CD4-positive, alpha-beta T cell (primary cell): ENCODE data around the gene ZNF37A. TPM values are rescaled to one million over a fixed set of nuclear protein-coding genes. Genes with fewer than 3 reads are reported as not detected.
"Not testable (repeated sequence)": the region's sequence is repeated elsewhere in the genome, so short reads cannot be mapped to it uniquely, and the experiment has no call there.

ENCODE experiments used
- ATAC-seq: fragments of 200-7000 bp; cut with Tn5 transposase; one replicate; pipeline ENCODE4 v1.10.0; 2022; ENCODE audit warnings: mild to moderate bottlenecking; ENCODE audit not compliant: poor library complexity
- CTCF ChIA-PET: fragments of 350-600 bp; sonication (Branson Sonifier 250); formaldehyde crosslinking; loops from one replicate; lab custom pipeline; 2021; ENCODE audit warnings: antibody characterized with exemption, inconsistent platforms; lab: Charles Lee
- POLR2A ChIA-PET: fragments of 350-600 bp; sonication (Branson Sonifier 250); formaldehyde crosslinking; loops from one replicate; lab custom pipeline; 2021; ENCODE audit warnings: antibody characterized with exemption, inconsistent platforms; lab: Charles Lee
- DNase-seq, 14 experiments: peaks; one replicate each; pipeline ENCODE4 v3.0.0-alpha.2; 2013 to 2020; ENCODE audit warnings: mixed read lengths in 2 of 14
- H3K27ac ChIP-seq, 2 donors: one replicate each; pipeline versions ENCODE4 v1.5.1 to v1.7.0; 2013; ENCODE audit warnings: low read length in 2 of 2, low read depth in 1 of 2, mild to moderate bottlenecking in 1 of 2
- H3K27me3 ChIP-seq, 2 experiments: 1 replicate in 1 of 2; 2 replicates in 1 of 2; pipeline versions ENCODE4 v1.6.1 to v1.7.0; 2013; ENCODE audit warnings: low read length in 2 of 2, control low read depth in 1 of 2, mild to moderate bottlenecking in 1 of 2, moderate library complexity in 1 of 2; ENCODE audit not compliant: insufficient read depth in 2 of 2, control insufficient read depth in 1 of 2
- H3K36me3 ChIP-seq: one replicate; pipeline ENCODE4 v1.6.1; 2013; ENCODE audit warnings: low read length, control low read depth; ENCODE audit not compliant: insufficient read depth
- H3K4me1 ChIP-seq: one replicate; pipeline ENCODE4 v1.6.1; 2013; ENCODE audit warnings: low read length, control low read depth; ENCODE audit not compliant: insufficient read depth
- H3K4me3 ChIP-seq: one replicate; pipeline ENCODE4 v1.5.1; 2013; ENCODE audit warnings: mild to moderate bottlenecking, low read length, moderate library complexity
- H3K9me3 ChIP-seq, 2 experiments: 1 replicate in 1 of 2; 2 replicates in 1 of 2; pipeline versions ENCODE4 v1.6.1 to v1.7.0; 2013; ENCODE audit warnings: low read length in 2 of 2, mild to moderate bottlenecking in 2 of 2, control low read depth in 1 of 2, moderate library complexity in 1 of 2; ENCODE audit not compliant: control insufficient read depth in 1 of 2, insufficient read depth in 1 of 2
- H3K27ac Mint-ChIP-seq: one replicate; pipeline ENCODE4 v1.8.0; 2020; ENCODE audit warnings: mixed read lengths
- H3K27me3 Mint-ChIP-seq: one replicate; pipeline ENCODE4 v1.8.0; 2021; ENCODE audit warnings: mixed read lengths
- H3K36me3 Mint-ChIP-seq: one replicate; pipeline ENCODE4 v1.8.0; 2021; ENCODE audit warnings: low read depth, mixed read lengths
- H3K4me1 Mint-ChIP-seq: one replicate; pipeline ENCODE4 v1.8.0; 2021; ENCODE audit warnings: low read depth, mixed read lengths
- H3K4me3 Mint-ChIP-seq: one replicate; pipeline ENCODE4 v1.8.0; 2020; ENCODE audit warnings: mild to moderate bottlenecking, mixed read lengths
- H3K9me3 Mint-ChIP-seq: one replicate; pipeline ENCODE4 v1.8.0; 2020; ENCODE audit warnings: mixed read lengths
- intact Hi-C, 2 experiments: fragments of 100-400 bp; cut with DNase I in 1 of 2; cut with micrococcal nuclease in 1 of 2; formaldehyde crosslinking; loops; one replicate each; pipeline versions ENCODE4 v1.15.1 to v1.9.0; 2023 to 2025; cut with DNase I, micrococcal nuclease
- total RNA-seq, 174 experiments: library from RNA in 2 of 174; stranded (reverse) in 2 of 174; gene quantifications; one replicate each; pipeline ENCODE4 v1.2.3 and lab custom pipeline; 2021 to 2026
- TF ChIP-seq, protein P1 (sequence below): fragments of 200-600 bp; IDR thresholded peaks from one replicate; pipeline ENCODE4 v1.8.0; 2022; ENCODE audit warnings: antibody characterized with exemption, mild to moderate bottlenecking

ZNF37A gene
- total RNA-seq, 2 experiments from 2014 or later, result 14.7 to 15.4 TPM

DNA sequence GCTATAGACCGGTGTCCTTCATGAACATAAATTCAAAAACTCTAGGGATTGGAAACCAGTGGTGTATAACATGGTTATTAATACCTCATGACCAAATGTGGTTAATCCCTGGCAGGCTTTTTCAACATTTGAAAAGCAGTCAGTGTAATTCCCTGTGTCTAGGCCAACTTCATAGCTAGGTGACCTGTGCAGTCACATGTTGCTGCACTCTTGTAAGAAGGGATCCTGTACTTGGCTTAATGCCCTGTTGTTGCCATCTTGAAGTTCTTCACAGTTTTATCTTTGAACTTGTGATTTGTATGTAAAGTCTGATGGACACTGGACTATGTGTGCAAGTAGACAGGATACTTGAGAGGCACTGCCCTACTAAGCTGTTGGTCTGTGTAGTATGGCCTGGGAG lies 43.9 kb upstream of the ZNF37A start:
- Histone ChIP-seq H3K27ac (no peak overlapping the region), H3K27me3 (no peaks in the 10 kb centered on the region), H3K36me3 (peaks cover 52% of the 10 kb centered on the region), H3K4me3 (no peak overlapping the region), H3K4me1 (no peaks in the 10 kb centered on the region), H3K9me3 (peaks cover 10 to 40% of the 10 kb centered on the region in 2 experiments)
- Mint-ChIP-seq H3K9me3 (peaks cover 27% of the 10 kb centered on the region), H3K27me3 (no peaks in the 10 kb centered on the region), H3K27ac (no peak overlapping the region), H3K4me3 (no peak overlapping the region), H3K36me3 (peaks cover 94% of the 10 kb centered on the region), H3K4me1 (peaks cover 14% of the 10 kb centered on the region)
- no peak for ATAC-seq
- POLR2A ChIA-PET, result no interaction called here
- DNase-seq, result no peak
- CTCF ChIA-PET, result no interaction called here
- intact Hi-C loops, result no loop called here
- TF ChIP-seq, protein P1, sequence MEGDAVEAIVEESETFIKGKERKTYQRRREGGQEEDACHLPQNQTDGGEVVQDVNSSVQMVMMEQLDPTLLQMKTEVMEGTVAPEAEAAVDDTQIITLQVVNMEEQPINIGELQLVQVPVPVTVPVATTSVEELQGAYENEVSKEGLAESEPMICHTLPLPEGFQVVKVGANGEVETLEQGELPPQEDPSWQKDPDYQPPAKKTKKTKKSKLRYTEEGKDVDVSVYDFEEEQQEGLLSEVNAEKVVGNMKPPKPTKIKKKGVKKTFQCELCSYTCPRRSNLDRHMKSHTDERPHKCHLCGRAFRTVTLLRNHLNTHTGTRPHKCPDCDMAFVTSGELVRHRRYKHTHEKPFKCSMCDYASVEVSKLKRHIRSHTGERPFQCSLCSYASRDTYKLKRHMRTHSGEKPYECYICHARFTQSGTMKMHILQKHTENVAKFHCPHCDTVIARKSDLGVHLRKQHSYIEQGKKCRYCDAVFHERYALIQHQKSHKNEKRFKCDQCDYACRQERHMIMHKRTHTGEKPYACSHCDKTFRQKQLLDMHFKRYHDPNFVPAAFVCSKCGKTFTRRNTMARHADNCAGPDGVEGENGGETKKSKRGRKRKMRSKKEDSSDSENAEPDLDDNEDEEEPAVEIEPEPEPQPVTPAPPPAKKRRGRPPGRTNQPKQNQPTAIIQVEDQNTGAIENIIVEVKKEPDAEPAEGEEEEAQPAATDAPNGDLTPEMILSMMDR, result no peak

DNA sequence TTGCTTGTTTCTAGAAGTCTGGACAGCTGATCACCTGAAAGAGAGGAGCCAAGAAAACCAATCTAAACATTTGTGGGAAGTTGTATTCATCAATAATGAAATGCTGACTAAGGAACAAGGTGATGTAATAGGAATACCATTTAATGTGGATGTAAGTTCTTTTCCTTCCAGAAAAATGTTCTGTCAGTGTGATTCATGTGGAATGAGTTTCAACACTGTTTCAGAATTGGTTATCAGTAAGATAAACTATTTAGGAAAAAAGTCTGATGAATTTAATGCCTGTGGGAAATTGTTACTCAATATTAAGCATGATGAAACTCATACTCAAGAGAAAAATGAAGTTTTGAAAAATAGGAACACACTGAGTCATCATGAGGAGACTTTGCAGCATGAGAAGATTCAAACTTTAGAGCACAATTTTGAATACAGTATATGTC lies 39.8 kb upstream of the ZNF37A start:
- H3K4me3 ChIP-seq, result no peak overlapping the region
- H3K27me3 ChIP-seq, result no peaks in the 10 kb centered on the region
- H3K27me3 Mint-ChIP-seq, result no peaks in the 10 kb centered on the region
- H3K9me3 Mint-ChIP-seq, result peaks cover 29% of the 10 kb centered on the region
- H3K4me3 Mint-ChIP-seq, result no peak overlapping the region
- H3K36me3 Mint-ChIP-seq, result peaks cover 94% of the 10 kb centered on the region
- intact Hi-C loops, result no loop called here
- TF ChIP-seq, protein P1, result no peak
- CTCF ChIA-PET, result no interaction called here
- no peaks in the 10 kb centered on the region for H3K4me1 ChIP-seq
- no peak overlapping the region for H3K27ac ChIP-seq
- H3K36me3 ChIP-seq, result peaks cover 69% of the 10 kb centered on the region
- H3K9me3 ChIP-seq, result peaks cover 8 to 74% of the 10 kb centered on the region in 2 experiments
- POLR2A ChIA-PET, result no interaction called here
- ATAC-seq (no peak), DNase-seq (no peak)
- no peaks in the 10 kb centered on the region for H3K4me1 Mint-ChIP-seq
- H3K27ac Mint-ChIP-seq, result no peak overlapping the region

DNA sequence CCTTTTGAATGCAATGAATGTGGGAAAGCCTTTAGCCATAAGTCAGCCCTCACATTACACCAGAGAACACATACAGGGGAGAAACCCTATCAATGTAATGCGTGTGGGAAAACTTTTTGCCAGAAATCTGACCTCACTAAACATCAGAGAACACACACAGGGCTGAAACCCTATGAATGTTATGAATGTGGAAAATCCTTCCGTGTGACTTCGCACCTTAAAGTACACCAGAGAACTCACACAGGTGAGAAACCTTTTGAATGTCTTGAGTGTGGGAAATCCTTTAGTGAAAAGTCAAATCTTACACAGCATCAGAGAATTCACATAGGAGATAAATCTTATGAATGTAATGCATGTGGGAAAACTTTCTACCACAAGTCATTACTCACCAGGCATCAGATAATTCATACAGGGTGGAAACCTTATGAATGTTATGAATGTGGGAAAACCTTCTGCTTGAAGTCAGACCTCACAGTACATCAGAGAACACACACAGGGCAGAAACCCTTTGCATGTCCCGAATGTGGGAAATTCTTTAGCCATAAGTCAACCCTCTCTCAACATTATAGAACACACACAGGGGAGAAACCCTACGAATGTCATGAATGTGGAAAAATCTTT lies 38.8 kb upstream of the ZNF37A start:
- H3K4me3 Mint-ChIP-seq, H3K4me3 ChIP-seq, DNase-seq, H3K27me3 ChIP-seq, ATAC-seq, H3K27ac ChIP-seq, POLR2A ChIA-PET, H3K27me3 Mint-ChIP-seq, H3K4me1 Mint-ChIP-seq, intact Hi-C loops, H3K27ac Mint-ChIP-seq, H3K4me1 ChIP-seq, CTCF ChIA-PET: not testable (repeated sequence)
- Mint-ChIP-seq H3K9me3 (peaks cover 32% of the 10 kb centered on the region), H3K36me3 (peaks cover 94% of the 10 kb centered on the region)
- Histone ChIP-seq H3K9me3 (peaks cover 7 to 81% of the 10 kb centered on the region in 2 experiments), H3K36me3 (peaks cover 64% of the 10 kb centered on the region)

DNA sequence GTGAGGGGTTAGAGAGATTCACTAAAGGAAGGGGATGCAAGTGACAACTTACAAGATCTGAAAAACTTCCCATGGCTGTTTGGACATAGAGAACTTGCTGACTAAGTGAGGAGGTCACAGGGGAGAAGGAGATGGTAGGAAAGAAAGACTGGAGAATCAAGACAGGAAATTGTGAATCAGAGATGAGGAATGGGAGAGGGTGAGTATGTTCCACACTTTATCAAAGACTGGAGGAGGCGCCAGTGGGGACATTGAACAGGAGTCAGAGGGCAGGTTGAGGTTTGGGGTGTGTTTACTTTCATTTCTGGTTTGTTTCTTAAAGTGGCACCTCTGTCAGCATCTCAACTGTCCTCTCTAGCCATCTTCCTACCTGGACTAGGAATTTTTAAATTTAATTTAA lies 24.5 kb upstream of the ZNF37A start:
- POLR2A ChIA-PET, H3K9me3 Mint-ChIP-seq: not testable (repeated sequence)
- intact Hi-C loops, result loop anchor here in 1 of 2 experiments (5.0 kb wide), 1 partner anchor 48 kb away; no protein-coding TSS in a partner anchor

More for the DNA sequence above, 24.5 kb upstream of the ZNF37A start:
- H3K36me3 Mint-ChIP-seq, H3K27me3 ChIP-seq, H3K4me1 Mint-ChIP-seq, H3K4me3 Mint-ChIP-seq, H3K4me3 ChIP-seq, ATAC-seq, H3K4me1 ChIP-seq, H3K27ac Mint-ChIP-seq, H3K27ac ChIP-seq, H3K36me3 ChIP-seq, H3K27me3 Mint-ChIP-seq, CTCF ChIA-PET: not testable (repeated sequence)
- peaks cover 9 to 25% of the 10 kb centered on the region in 2 experiments for H3K9me3 ChIP-seq
- DNase-seq, result peak in 1 of 14 experiments; percentile 4
